Progenitor cell of endocrine pancreas (in vitro differentiated cells): Measurements from ENCODE around the gene CLEC16A. TPM values are rescaled to one million over a fixed set of nuclear protein-coding genes. Genes with fewer than 3 reads are reported as not detected.

Experiments used
- DNase-seq: peaks from one replicate; pipeline ENCODE4 v3.0.0; 2021; ENCODE audit warnings: low spot score; ENCODE audit not compliant: unreplicated experiment
- H3K27ac Mint-ChIP-seq: 2 replicates; pipeline ENCODE4 v1.8.0; 2021; ENCODE audit warnings: mild to moderate bottlenecking, moderate library complexity, mixed read lengths
- H3K27me3 Mint-ChIP-seq: 2 replicates; pipeline ENCODE4 v1.8.0; 2021; ENCODE audit warnings: mixed read lengths
- H3K36me3 Mint-ChIP-seq: 2 replicates; pipeline ENCODE4 v1.8.0; 2022; ENCODE audit warnings: mixed read lengths; ENCODE audit not compliant: insufficient read depth
- H3K4me1 Mint-ChIP-seq: 2 replicates; pipeline ENCODE4 v1.8.0; 2021; ENCODE audit warnings: low read depth, mixed read lengths
- H3K4me3 Mint-ChIP-seq: 2 replicates; pipeline ENCODE4 v1.8.0; 2021; ENCODE audit warnings: low read depth, mild to moderate bottlenecking, moderate library complexity, mixed read lengths
- H3K9me3 Mint-ChIP-seq: 2 replicates; pipeline ENCODE4 v1.8.0; 2021; ENCODE audit warnings: low read depth, mixed read lengths
- CTCF ChIP-seq: fragments of 200-600 bp; sonication (generic); IDR thresholded peaks from one replicate; pipeline ENCODE4 v1.5.0; 2021; ENCODE audit warnings: antibody characterized with exemption, mild to moderate bottlenecking; ENCODE audit not compliant: unreplicated experiment
- total RNA-seq: library from RNA; stranded (reverse); gene quantifications from 2 replicates; pipeline ENCODE4 v1.2.1, GENCODE V29; 2021

The CLEC16A gene
- total RNA-seq, 1 donor from 2014 or later, result 34.3 TPM

DNA sequence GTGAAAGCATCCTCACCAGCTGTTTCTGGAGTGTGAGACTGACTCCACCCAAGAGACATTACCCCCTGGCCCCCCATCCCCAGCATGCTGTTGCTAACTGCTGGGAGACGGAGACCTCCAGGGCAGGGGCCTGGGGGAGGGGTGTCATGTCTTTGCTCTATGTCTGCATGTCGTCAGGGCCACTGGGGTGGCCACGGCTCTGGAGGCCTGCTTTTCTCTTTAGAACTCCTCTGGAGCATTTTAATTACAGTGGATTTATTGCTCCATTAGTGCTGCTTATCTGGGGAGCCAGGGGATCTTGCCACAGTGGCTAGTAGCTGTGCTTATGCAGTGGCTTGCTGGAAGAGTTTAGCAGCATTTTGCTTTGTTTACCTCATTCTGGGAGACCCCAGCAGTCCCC, 32.3 kb downstream of the CLEC16A start:
- H3K36me3 Mint-ChIP-seq, result peaks cover 11% of the 10 kb centered on the region
- H3K4me3 Mint-ChIP-seq, result no peak overlapping the region
- peaks cover 6% of the 10 kb centered on the region for H3K4me1 Mint-ChIP-seq
- DNase-seq, result no peak
- no peak overlapping the region for H3K27ac Mint-ChIP-seq
- H3K27me3 Mint-ChIP-seq, result no peaks in the 10 kb centered on the region
- no peak for TF ChIP-seq CTCF
- no peaks in the 10 kb centered on the region for H3K9me3 Mint-ChIP-seq

- TF ChIP-seq CTCF, result no peak
- no peaks in the 10 kb centered on the region for H3K9me3 Mint-ChIP-seq
- no peak overlapping the region for H3K27ac Mint-ChIP-seq
- peaks cover 9% of the 10 kb centered on the region for H3K36me3 Mint-ChIP-seq
- no peak for DNase-seq
- H3K4me1 Mint-ChIP-seq, result peaks cover 6% of the 10 kb centered on the region
- H3K27me3 Mint-ChIP-seq, result no peaks in the 10 kb centered on the region
- H3K4me3 Mint-ChIP-seq, result no peak overlapping the region
Observed at GRCh38 chr16:10978124-10978523, 33.8 kb downstream of the CLEC16A start.

GRCh38 chr16:10978871-10979446, 34.6 kb downstream of the CLEC16A start:
- Mint-ChIP-seq H3K9me3 (no peaks in the 10 kb centered on the region), H3K36me3 (peaks cover 9% of the 10 kb centered on the region), H3K27ac (peak overlapping the region; percentile 87), H3K4me1 (peaks cover 6% of the 10 kb centered on the region), H3K4me3 (no peak overlapping the region), H3K27me3 (no peaks in the 10 kb centered on the region)
- no peak for DNase-seq
- no peak for TF ChIP-seq CTCF

DNA sequence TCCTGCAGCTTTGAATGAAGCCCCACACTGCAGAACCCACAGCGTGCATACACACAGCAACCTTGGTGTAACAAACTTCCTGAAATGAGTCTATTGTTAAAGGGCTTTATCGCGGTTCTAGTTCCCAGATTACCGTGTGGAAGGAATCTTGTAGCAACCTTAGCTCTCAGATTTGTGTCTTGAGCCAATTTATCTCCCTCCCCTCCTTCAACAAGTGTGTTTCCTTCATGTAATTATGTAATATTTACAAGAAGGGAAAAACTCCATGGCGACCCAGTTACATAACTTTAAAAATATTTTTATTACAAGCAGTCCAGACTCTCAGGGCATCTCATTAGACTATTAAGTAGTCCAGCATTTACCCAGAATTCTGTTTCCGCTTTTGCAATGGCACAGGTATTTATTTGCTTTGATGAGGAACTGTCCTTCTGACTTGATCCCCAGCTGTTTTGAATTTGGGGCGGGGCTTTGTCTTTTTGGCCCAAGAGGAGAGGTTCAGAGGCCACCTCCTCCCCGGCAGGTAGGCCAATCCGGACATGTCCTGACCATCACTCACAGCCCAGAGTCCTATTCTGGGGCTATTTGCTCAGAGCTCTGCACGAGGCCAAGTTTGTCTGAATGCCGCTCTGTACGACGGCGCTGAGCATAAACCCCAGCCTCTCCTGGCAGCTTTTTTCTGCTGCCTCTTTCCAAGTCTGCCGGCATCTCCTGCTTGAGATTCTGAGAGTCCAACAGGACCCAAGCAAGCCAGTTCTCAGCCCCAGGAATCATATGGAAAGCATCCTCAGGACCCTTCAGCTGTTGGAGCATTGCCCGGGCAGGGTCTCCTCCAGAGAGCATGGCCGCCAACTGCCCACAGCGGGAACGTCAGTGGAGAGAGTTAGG, 35.6 kb downstream of the CLEC16A start:
- no peaks in the 10 kb centered on the region for H3K27me3 Mint-ChIP-seq
- no peak for TF ChIP-seq CTCF
- peaks cover 11% of the 10 kb centered on the region for H3K36me3 Mint-ChIP-seq
- no peak for DNase-seq
- H3K9me3 Mint-ChIP-seq, result no peaks in the 10 kb centered on the region
- peaks cover 6% of the 10 kb centered on the region for H3K4me1 Mint-ChIP-seq
- no peak overlapping the region for H3K4me3 Mint-ChIP-seq
- H3K27ac Mint-ChIP-seq, result no peak overlapping the region

- DNase-seq, result no peak
- Mint-ChIP-seq H3K27ac (no peak overlapping the region), H3K9me3 (no peaks in the 10 kb centered on the region), H3K4me3 (no peak overlapping the region), H3K27me3 (no peaks in the 10 kb centered on the region), H3K4me1 (peaks cover 6% of the 10 kb centered on the region), H3K36me3 (peaks cover 14% of the 10 kb centered on the region)
- TF ChIP-seq CTCF, result no peak
Observed at GRCh38 chr16:10980813-10981212, 36.4 kb downstream of the CLEC16A start.
